ENCODE data around the gene PSMB7. TPM values are rescaled to one million over a fixed set of nuclear protein-coding genes. Genes with fewer than 3 reads are reported as not detected.

The PSMB7 gene
- total RNA-seq, 4 donors from 2014 or later = 84.3 to 178 (median 135) TPM

DNA sequence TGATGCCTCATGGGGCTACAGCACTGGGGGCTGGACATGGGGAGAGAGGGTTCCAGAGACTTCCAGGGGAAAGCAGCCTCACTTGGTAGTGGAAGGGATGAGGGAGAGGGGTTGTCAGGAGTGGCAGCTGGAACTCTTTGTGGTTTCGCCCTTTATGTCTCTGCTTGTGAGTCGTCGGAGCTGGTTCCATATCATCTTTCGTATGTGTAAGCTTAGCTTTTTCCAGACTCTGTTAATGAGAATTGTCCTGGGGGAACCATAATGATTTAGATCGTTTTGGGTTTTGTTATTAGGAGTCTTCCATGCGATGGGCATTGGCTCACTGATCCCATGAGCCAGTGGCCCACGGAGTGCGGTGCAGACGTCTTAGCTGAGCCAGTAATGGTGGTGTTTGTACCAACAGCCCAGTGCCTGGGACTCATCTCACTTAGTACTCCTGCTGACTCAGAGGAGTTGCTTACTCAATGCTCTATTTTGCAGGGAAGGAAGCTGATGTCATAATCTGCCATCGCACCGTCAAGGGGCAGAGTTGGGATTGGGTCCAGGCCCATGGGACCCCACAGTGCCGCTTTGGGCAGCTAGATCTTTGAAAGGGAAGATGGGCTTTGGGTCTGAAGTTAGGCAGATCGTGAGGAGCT is 109.0 kb downstream of the PSMB7 start:
- no peaks in the 10 kb centered on the region for H3K4me1 ChIP-seq
- H3K27me3 ChIP-seq = no peaks in the 10 kb centered on the region
- TF ChIP-seq, protein P1, sequence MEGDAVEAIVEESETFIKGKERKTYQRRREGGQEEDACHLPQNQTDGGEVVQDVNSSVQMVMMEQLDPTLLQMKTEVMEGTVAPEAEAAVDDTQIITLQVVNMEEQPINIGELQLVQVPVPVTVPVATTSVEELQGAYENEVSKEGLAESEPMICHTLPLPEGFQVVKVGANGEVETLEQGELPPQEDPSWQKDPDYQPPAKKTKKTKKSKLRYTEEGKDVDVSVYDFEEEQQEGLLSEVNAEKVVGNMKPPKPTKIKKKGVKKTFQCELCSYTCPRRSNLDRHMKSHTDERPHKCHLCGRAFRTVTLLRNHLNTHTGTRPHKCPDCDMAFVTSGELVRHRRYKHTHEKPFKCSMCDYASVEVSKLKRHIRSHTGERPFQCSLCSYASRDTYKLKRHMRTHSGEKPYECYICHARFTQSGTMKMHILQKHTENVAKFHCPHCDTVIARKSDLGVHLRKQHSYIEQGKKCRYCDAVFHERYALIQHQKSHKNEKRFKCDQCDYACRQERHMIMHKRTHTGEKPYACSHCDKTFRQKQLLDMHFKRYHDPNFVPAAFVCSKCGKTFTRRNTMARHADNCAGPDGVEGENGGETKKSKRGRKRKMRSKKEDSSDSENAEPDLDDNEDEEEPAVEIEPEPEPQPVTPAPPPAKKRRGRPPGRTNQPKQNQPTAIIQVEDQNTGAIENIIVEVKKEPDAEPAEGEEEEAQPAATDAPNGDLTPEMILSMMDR (IDR thresholded peaks at IDR 0.05) = no peak
- no peak for TF ChIP-seq POLR2A (IDR thresholded peaks at IDR 0.05)
- H3K27ac ChIP-seq = no peak overlapping the region
- H3K9me3 ChIP-seq = no peaks in the 10 kb centered on the region
- intact Hi-C loops (cut with DNase I) = no loop called here
- DNase-seq = no peak
- H3K4me3 ChIP-seq (replicated peaks in 1 of 3) = no peak overlapping the region
- 85 to 87% methylated on average over 10 to 13 of the region's 13 CpGs for WGBS, 2 donors
- no peaks in the 10 kb centered on the region for H3K36me3 ChIP-seq

DNA sequence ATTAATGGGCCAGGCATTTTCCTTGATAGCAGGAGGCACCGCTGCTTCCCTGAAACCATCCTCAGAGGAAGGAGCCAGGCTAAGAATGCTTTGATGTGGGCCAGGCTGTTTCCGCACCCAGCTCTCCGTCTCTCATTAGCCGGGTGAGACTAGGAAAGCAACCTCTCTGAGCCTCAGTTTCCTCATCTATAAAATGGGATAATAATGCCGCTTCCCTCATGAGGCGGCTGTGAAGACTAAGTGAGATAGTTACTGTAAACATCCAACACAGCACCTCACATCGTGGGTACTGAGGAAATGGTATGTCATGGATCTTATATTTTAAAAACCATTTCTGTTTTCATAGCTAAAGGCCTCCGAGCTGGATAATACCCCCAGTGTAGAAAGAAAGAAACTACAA is 111.0 kb downstream of the PSMB7 start:
- no peaks in the 10 kb centered on the region for H3K9me3 ChIP-seq
- H3K36me3 ChIP-seq = no peaks in the 10 kb centered on the region
- WGBS, 2 donors = 95% methylated on average over 8 of the region's 8 CpGs
- no peak overlapping the region for H3K4me3 ChIP-seq (replicated peaks in 1 of 3)
- intact Hi-C loops (cut with DNase I) = no loop called here
- no peaks in the 10 kb centered on the region for H3K27me3 ChIP-seq
- DNase-seq = no peak
- peaks cover 11 to 13% of the 10 kb centered on the region in 2 donors for H3K4me1 ChIP-seq
- H3K27ac ChIP-seq = no peak overlapping the region
- TF ChIP-seq, protein P1 (IDR thresholded peaks at IDR 0.05) = no peak
- no peak for TF ChIP-seq POLR2A (IDR thresholded peaks at IDR 0.05)

DNA sequence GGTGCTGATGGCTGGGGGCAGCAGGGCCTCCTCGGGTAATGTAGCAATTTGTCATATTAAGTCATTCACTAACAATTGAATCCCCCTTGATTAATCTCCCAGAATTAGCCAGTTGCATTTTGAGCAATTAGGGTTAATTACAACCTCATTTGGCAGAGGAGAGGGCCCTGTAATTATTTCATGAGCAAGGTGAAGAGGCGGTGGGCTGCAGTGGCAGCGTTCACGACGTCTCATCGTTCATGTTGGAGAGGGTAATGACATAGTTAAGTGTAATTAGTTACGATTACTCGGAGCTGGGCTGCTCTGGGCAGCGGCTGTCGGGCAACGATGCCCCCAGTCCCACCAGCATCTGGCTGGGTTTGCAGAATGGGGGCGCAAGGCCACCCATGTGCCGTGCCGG is 111.5 kb downstream of the PSMB7 start:
- H3K9me3 ChIP-seq = no peaks in the 10 kb centered on the region
- no peaks in the 10 kb centered on the region for H3K36me3 ChIP-seq
- TF ChIP-seq, protein P1 (IDR thresholded peaks at IDR 0.05) = no peak
- no peak for TF ChIP-seq POLR2A (IDR thresholded peaks at IDR 0.05)
- no peak overlapping the region for H3K4me3 ChIP-seq (replicated peaks in 1 of 3)
- H3K4me1 ChIP-seq = peaks cover 11 to 13% of the 10 kb centered on the region in 2 donors
- intact Hi-C loops (cut with DNase I) = no loop called here
- DNase-seq = no peak
- H3K27ac ChIP-seq = no peak overlapping the region
- WGBS, 2 donors = 85 to 91% methylated on average over 14 of the region's 14 CpGs
- H3K27me3 ChIP-seq = no peaks in the 10 kb centered on the region

Other genes with a start within 250 kb of the PSMB7 start
- gene NEK6, start 157.5 kb downstream of the PSMB7 start, total RNA-seq = 10 to 100 TPM; 10.7 to 12.8 (median 11.0) TPM
- gene ADGRD2, start 35.0 kb upstream of the PSMB7 start, total RNA-seq = not detected
- under 1 TPM in 1 of 4 donors, not detected in 3; 0.40 TPM for gene NR5A1, start 92.0 kb upstream of the PSMB7 start, total RNA-seq